HEK293 (cell line): ENCODE results near the gene LIPA.

Experiments used
- CTCF ChIA-PET: fragments of 350-600 bp; formaldehyde crosslinking; extraction: SDS; loops from one replicate; lab custom pipeline; 2021; ENCODE audit warnings: antibody characterized with exemption; lab: Yijun Ruan, JAX
- POLR2A ChIA-PET: fragments of 300-600 bp; formaldehyde crosslinking; extraction: SDS; loops from one replicate; lab custom pipeline; 2020; ENCODE audit warnings: antibody characterized with exemption, inconsistent platforms; lab: Yijun Ruan, JAX
- H3K27ac ChIP-seq: fragments of 200-500 bp; sonication (Bioruptor generic); 2 replicates; pipeline ENCODE4 v1.5.1; 2014; ENCODE audit warnings: low read depth, low read length, control low read depth, inconsistent platforms; ENCODE audit errors: extremely low read depth
- H3K36me3 ChIP-seq, 2 experiments: fragments of 200-500 bp in 1 of 2; sonication (Bioruptor generic) in 1 of 2; 1 replicate in 1 of 2; 2 replicates in 1 of 2; pipeline ENCODE4 v1.5.1; 2014 to 2017; ENCODE audit warnings: inconsistent platforms in 2 of 2, low read length in 2 of 2; ENCODE audit not compliant: control insufficient read depth in 2 of 2, insufficient read depth in 1 of 2
- H3K4me1 ChIP-seq: fragments of 200-500 bp; sonication (Bioruptor generic); 2 replicates; pipeline ENCODE4 v1.5.1; 2014; ENCODE audit warnings: mild to moderate bottlenecking, low read length, inconsistent platforms; ENCODE audit not compliant: control insufficient read depth, insufficient read depth
- H3K4me3 ChIP-seq: 2 replicates; pipeline ENCODE4 v1.5.1; 2011; ENCODE audit warnings: low read depth, mild to moderate bottlenecking, control low read depth, low read length, moderate library complexity
- H3K9me3 ChIP-seq: fragments of 200-500 bp; sonication (Bioruptor generic); 2 replicates; pipeline ENCODE4 v1.5.1; 2014; ENCODE audit warnings: low read depth, low read length, inconsistent platforms; ENCODE audit not compliant: control insufficient read depth, insufficient read depth
- SETDB1 ChIP-seq: IDR thresholded peaks from one replicate; pipeline ENCODE4 v1.6.1; 2017; ENCODE audit warnings: mild to moderate bottlenecking, low read length, moderate library complexity, mixed read lengths; ENCODE audit not compliant: insufficient read length
- SP2 ChIP-seq: fragments of 450-650 bp; formaldehyde crosslinking; IDR thresholded peaks from 2 replicates; pipeline ENCODE4 v1.5.1; 2016; ENCODE audit warnings: missing biosample characterization, missing genetic modification characterization
- ZNF121 ChIP-seq: fragments of 450-650 bp; formaldehyde crosslinking; IDR thresholded peaks from 2 replicates; pipeline ENCODE4 v1.5.1; 2016; ENCODE audit warnings: missing biosample characterization, missing genetic modification characterization
- ZNF175 ChIP-seq: fragments of 450-650 bp; formaldehyde crosslinking; IDR thresholded peaks from 2 replicates; pipeline ENCODE4 v1.5.1; 2016; ENCODE audit warnings: missing biosample characterization, missing genetic modification characterization
- ZNF202 ChIP-seq: fragments of 450-650 bp; formaldehyde crosslinking; IDR thresholded peaks from 2 replicates; pipeline ENCODE4 v1.5.1; 2016; ENCODE audit warnings: missing biosample characterization, missing genetic modification characterization, borderline replicate concordance
- ZNF223 ChIP-seq: fragments of 450-650 bp; formaldehyde crosslinking; IDR thresholded peaks from 2 replicates; pipeline ENCODE4 v1.5.1; 2016; ENCODE audit warnings: missing biosample characterization, missing genetic modification characterization
- ZNF24 ChIP-seq: fragments of 450-650 bp; formaldehyde crosslinking; IDR thresholded peaks from 2 replicates; pipeline ENCODE4 v1.5.1; 2016; ENCODE audit warnings: missing biosample characterization, missing genetic modification characterization
- ZNF274 ChIP-seq, 2 experiments: fragments of 200-500 bp in 1 of 2; fragments of 450-650 bp in 1 of 2; sonication (Bioruptor generic) in 1 of 2; formaldehyde crosslinking in 1 of 2; IDR thresholded peaks; 2 replicates each; pipeline versions ENCODE4 v1.5.1 to v1.6.1; 2014 to 2016; ENCODE audit warnings: borderline replicate concordance in 1 of 2, inconsistent platforms in 1 of 2, low read length in 1 of 2, missing biosample characterization in 1 of 2, missing genetic modification characterization in 1 of 2
- TF ChIP-seq, protein P1 (sequence below): fragments of 450-650 bp; formaldehyde crosslinking; IDR thresholded peaks from 2 replicates; pipeline ENCODE4 v1.5.1; 2017; ENCODE audit warnings: missing biosample characterization, missing genetic modification characterization
- TF ChIP-seq, protein P2 (sequence below): fragments of 450-650 bp; formaldehyde crosslinking; IDR thresholded peaks from 2 replicates; pipeline ENCODE4 v1.5.1; 2016; ENCODE audit warnings: missing biosample characterization, missing genetic modification characterization
- TF ChIP-seq, protein P3 (sequence below): fragments of 450-650 bp; formaldehyde crosslinking; IDR thresholded peaks from 2 replicates; pipeline ENCODE4 v1.5.1; 2016; ENCODE audit warnings: missing biosample characterization, missing genetic modification characterization
- TF ChIP-seq, protein P4 (sequence below): fragments of 450-650 bp; formaldehyde crosslinking; IDR thresholded peaks from 2 replicates; pipeline ENCODE4 v1.5.1; 2016; ENCODE audit warnings: missing biosample characterization, missing genetic modification characterization
- TF ChIP-seq, protein P5 (sequence below): fragments of 450-650 bp; formaldehyde crosslinking; IDR thresholded peaks from 2 replicates; pipeline ENCODE4 v1.5.1; 2017; ENCODE audit warnings: missing biosample characterization, missing genetic modification characterization
- TF ChIP-seq, protein P6 (sequence below): fragments of 450-650 bp; IDR thresholded peaks from 2 replicates; pipeline ENCODE4 v1.5.1; 2018; ENCODE audit warnings: missing biosample characterization, mild to moderate bottlenecking, missing genetic modification characterization
- TF ChIP-seq, protein P7 (sequence below): fragments of 450-650 bp; formaldehyde crosslinking; IDR thresholded peaks from 2 replicates; pipeline ENCODE4 v1.5.1; 2016; ENCODE audit warnings: missing biosample characterization, missing genetic modification characterization, borderline replicate concordance
- TF ChIP-seq, protein P8 (sequence below): fragments of 450-650 bp; formaldehyde crosslinking; IDR thresholded peaks from 2 replicates; pipeline ENCODE4 v1.5.0; 2017; ENCODE audit warnings: missing biosample characterization, missing genetic modification characterization, borderline replicate concordance

Gene LIPA

DNA sequence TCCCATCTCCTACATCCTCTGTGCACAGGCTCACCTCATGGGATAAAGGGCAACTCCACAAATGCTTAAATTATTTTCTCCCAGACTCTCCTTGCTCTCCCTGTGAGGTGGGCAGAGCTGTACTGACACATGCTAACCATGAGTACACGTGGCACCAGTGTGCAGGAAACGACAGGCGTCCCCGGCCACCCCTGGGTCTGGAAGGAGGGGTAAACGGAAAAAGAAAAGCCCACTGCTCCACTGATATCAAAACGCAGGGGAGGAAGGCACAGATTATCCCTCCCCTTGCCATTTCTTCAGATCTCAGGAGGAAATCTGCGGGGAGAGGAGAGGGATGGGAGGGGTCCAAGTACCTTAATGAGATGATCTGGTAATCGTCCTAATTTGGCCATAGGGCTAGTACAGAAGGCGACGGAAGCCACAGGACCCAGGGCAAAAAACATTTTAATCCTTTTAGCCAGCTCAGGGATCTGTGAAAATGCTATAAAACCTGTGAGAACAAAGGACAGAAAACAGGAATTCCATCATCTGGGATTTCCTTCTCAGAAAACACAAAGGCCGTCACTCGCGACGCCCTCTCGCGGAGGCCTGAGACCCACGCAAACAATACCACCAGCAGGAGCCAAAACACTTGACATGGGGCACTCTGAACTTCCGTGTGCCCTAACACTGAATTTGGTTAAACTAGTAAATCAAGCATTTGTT is 26.7 kb downstream of the LIPA start:
- Histone ChIP-seq H3K4me1 (no peaks in the 10 kb centered on the region), H3K36me3 (peaks cover 3 to 9% of the 10 kb centered on the region in 2 experiments), H3K9me3 (no peaks in the 10 kb centered on the region), H3K4me3 (no peak overlapping the region), H3K27ac (no peak overlapping the region)
- TF ChIP-seq SETDB1 (no peak), ZNF274 (IDR thresholded peaks at IDR 0.05; ENCODE audit: low read length) (no peak), ZNF274 (tag by site-specific recombination; IDR thresholded peaks at IDR 0.05; ENCODE audit: borderline replicate concordance) (no peak)
- TF ChIP-seq, protein P1, sequence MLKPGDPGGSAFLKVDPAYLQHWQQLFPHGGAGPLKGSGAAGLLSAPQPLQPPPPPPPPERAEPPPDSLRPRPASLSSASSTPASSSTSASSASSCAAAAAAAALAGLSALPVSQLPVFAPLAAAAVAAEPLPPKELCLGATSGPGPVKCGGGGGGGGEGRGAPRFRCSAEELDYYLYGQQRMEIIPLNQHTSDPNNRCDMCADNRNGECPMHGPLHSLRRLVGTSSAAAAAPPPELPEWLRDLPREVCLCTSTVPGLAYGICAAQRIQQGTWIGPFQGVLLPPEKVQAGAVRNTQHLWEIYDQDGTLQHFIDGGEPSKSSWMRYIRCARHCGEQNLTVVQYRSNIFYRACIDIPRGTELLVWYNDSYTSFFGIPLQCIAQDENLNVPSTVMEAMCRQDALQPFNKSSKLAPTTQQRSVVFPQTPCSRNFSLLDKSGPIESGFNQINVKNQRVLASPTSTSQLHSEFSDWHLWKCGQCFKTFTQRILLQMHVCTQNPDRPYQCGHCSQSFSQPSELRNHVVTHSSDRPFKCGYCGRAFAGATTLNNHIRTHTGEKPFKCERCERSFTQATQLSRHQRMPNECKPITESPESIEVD (tag by site-specific recombination), result no peak
- TF ChIP-seq, protein P2, sequence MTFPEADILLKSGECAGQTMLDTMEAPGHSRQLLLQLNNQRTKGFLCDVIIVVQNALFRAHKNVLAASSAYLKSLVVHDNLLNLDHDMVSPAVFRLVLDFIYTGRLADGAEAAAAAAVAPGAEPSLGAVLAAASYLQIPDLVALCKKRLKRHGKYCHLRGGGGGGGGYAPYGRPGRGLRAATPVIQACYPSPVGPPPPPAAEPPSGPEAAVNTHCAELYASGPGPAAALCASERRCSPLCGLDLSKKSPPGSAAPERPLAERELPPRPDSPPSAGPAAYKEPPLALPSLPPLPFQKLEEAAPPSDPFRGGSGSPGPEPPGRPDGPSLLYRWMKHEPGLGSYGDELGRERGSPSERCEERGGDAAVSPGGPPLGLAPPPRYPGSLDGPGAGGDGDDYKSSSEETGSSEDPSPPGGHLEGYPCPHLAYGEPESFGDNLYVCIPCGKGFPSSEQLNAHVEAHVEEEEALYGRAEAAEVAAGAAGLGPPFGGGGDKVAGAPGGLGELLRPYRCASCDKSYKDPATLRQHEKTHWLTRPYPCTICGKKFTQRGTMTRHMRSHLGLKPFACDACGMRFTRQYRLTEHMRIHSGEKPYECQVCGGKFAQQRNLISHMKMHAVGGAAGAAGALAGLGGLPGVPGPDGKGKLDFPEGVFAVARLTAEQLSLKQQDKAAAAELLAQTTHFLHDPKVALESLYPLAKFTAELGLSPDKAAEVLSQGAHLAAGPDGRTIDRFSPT (tag by site-specific recombination), result no peak
- ChIA-PET CTCF (interaction anchor here (0.6 to 1.8 kb wide), 6 partner anchors 8 to 290 kb away, joined by 3 to 7 read pairs (median 4); no protein-coding TSS in a partner anchor), POLR2A (no interaction called here)

DNA sequence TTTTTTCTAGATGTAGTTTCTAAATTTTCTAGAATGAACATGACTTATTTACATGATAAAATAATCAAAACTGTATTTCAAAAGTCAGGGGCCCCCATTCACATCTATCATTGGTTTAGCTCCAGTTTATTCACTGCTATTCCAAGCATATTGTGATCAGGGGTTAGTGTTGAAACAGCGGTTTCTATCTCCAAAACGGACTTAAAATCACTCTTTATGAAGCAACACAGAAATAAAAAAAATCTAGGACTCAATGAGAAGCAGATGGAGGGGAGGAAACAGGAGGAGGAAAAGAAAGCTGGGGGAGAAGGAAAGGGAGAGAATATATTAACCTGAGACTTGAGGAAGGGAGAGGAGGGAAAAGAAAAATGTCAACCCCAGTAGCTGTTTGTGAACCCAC is 29.7 kb downstream of the LIPA start:
- ChIA-PET CTCF (interaction anchor here (0.6 to 2.0 kb wide), 6 partner anchors 29 to 289 kb away, joined by 3 to 6 read pairs (median 4); no protein-coding TSS in a partner anchor), POLR2A (no interaction called here)
- no peaks in the 10 kb centered on the region for H3K9me3 ChIP-seq
- H3K27ac ChIP-seq, result no peak overlapping the region
- no peak overlapping the region for H3K4me3 ChIP-seq
- 0 out of 2 replicates have a peak, but pooled peaks cover 2% of the 10 kb centered on the region for H3K4me1 ChIP-seq
- H3K36me3 ChIP-seq, result peaks cover 2 to 3% of the 10 kb centered on the region in 2 experiments
- TF ChIP-seq, protein P3, sequence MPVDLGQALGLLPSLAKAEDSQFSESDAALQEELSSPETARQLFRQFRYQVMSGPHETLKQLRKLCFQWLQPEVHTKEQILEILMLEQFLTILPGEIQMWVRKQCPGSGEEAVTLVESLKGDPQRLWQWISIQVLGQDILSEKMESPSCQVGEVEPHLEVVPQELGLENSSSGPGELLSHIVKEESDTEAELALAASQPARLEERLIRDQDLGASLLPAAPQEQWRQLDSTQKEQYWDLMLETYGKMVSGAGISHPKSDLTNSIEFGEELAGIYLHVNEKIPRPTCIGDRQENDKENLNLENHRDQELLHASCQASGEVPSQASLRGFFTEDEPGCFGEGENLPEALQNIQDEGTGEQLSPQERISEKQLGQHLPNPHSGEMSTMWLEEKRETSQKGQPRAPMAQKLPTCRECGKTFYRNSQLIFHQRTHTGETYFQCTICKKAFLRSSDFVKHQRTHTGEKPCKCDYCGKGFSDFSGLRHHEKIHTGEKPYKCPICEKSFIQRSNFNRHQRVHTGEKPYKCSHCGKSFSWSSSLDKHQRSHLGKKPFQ (tag by site-specific recombination), result no peak
- TF ChIP-seq ZNF223 (tag by site-specific recombination) (no peak), ZNF24 (tag by site-specific recombination) (no peak), ZNF175 (tag by site-specific recombination) (no peak), ZNF121 (tag by site-specific recombination) (no peak), ZNF202 (tag by site-specific recombination) (no peak), SP2 (no peak)
- TF ChIP-seq, protein P4, sequence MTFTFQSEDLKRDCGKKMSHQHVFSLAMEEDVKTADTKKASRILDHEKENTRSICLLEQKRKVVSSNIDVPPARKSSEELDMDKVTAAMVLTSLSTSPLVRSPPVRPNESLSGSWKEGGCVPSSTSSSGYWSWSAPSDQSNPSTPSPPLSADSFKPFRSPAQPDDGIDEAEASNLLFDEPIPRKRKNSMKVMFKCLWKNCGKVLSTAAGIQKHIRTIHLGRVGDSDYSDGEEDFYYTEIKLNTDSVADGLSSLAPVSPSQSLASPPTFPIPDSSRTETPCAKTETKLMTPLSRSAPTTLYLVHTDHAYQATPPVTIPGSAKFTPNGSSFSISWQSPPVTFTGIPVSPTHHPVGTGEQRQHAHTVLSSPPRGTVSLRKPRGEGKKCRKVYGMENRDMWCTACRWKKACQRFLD, result no peak
- TF ChIP-seq, protein P5, sequence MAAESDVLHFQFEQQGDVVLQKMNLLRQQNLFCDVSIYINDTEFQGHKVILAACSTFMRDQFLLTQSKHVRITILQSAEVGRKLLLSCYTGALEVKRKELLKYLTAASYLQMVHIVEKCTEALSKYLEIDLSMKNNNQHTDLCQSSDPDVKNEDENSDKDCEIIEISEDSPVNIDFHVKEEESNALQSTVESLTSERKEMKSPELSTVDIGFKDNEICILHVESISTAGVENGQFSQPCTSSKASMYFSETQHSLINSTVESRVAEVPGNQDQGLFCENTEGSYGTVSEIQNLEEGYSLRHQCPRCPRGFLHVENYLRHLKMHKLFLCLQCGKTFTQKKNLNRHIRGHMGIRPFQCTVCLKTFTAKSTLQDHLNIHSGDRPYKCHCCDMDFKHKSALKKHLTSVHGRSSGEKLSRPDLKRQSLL (tag by site-specific recombination), result no peak
- TF ChIP-seq, protein P6, sequence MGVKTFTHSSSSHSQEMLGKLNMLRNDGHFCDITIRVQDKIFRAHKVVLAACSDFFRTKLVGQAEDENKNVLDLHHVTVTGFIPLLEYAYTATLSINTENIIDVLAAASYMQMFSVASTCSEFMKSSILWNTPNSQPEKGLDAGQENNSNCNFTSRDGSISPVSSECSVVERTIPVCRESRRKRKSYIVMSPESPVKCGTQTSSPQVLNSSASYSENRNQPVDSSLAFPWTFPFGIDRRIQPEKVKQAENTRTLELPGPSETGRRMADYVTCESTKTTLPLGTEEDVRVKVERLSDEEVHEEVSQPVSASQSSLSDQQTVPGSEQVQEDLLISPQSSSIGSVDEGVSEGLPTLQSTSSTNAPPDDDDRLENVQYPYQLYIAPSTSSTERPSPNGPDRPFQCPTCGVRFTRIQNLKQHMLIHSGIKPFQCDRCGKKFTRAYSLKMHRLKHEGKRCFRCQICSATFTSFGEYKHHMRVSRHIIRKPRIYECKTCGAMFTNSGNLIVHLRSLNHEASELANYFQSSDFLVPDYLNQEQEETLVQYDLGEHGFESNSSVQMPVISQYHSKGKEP (tag by site-specific recombination), result no peak
- TF ChIP-seq, protein P7, sequence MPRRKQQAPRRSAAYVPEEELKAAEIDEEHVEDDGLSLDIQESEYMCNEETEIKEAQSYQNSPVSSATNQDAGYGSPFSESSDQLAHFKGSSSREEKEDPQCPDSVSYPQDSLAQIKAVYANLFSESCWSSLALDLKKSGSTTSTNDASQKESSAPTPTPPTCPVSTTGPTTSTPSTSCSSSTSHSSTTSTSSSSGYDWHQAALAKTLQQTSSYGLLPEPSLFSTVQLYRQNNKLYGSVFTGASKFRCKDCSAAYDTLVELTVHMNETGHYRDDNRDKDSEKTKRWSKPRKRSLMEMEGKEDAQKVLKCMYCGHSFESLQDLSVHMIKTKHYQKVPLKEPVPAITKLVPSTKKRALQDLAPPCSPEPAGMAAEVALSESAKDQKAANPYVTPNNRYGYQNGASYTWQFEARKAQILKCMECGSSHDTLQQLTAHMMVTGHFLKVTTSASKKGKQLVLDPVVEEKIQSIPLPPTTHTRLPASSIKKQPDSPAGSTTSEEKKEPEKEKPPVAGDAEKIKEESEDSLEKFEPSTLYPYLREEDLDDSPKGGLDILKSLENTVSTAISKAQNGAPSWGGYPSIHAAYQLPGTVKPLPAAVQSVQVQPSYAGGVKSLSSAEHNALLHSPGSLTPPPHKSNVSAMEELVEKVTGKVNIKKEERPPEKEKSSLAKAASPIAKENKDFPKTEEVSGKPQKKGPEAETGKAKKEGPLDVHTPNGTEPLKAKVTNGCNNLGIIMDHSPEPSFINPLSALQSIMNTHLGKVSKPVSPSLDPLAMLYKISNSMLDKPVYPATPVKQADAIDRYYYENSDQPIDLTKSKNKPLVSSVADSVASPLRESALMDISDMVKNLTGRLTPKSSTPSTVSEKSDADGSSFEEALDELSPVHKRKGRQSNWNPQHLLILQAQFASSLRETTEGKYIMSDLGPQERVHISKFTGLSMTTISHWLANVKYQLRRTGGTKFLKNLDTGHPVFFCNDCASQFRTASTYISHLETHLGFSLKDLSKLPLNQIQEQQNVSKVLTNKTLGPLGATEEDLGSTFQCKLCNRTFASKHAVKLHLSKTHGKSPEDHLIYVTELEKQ (tag by site-specific recombination), result no peak
- TF ChIP-seq, protein P8, sequence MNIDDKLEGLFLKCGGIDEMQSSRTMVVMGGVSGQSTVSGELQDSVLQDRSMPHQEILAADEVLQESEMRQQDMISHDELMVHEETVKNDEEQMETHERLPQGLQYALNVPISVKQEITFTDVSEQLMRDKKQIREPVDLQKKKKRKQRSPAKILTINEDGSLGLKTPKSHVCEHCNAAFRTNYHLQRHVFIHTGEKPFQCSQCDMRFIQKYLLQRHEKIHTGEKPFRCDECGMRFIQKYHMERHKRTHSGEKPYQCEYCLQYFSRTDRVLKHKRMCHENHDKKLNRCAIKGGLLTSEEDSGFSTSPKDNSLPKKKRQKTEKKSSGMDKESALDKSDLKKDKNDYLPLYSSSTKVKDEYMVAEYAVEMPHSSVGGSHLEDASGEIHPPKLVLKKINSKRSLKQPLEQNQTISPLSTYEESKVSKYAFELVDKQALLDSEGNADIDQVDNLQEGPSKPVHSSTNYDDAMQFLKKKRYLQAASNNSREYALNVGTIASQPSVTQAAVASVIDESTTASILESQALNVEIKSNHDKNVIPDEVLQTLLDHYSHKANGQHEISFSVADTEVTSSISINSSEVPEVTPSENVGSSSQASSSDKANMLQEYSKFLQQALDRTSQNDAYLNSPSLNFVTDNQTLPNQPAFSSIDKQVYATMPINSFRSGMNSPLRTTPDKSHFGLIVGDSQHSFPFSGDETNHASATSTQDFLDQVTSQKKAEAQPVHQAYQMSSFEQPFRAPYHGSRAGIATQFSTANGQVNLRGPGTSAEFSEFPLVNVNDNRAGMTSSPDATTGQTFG (tag by site-specific recombination), result no peak
